ENCODE results near the gene ENTHD1. TPM values are rescaled to one million over a fixed set of nuclear protein-coding genes. Genes with fewer than 3 reads are reported as not detected.
A peak's percentile ranks its signal among the peaks of the same experiment; 100 is the strongest.

ENTHD1 gene
- total and polyA plus RNA-seq, 8 donors, result not detected

- Histone ChIP-seq H3K36me3 (no peaks in the 10 kb centered on the region), H3K4me3 (no peak overlapping the region), H3K27me3 (peaks cover 0 to 51% (median 4%) of the 10 kb centered on the region in 3 donors), H3K27ac (no peak overlapping the region), H3K9me3 (no peaks in the 10 kb centered on the region), H3K4me1 (no peaks in the 10 kb centered on the region)
- 37 to 63% (median 47%) methylated on average over 15 of the region's 15 CpGs for WGBS, 5 donors
- TF ChIP-seq CTCF (IDR thresholded peaks at IDR 0.05) (no peak), POLR2A (IDR thresholded peaks at IDR 0.05) (no peak), POLR2AphosphoS5 (IDR thresholded peaks at IDR 0.05) (no peak), EP300 (IDR thresholded peaks at IDR 0.05) (no peak)
- intact Hi-C loops (cut with DNase I; ENCODE audit: low total_unique reads), result no loop called here
- peak in 1 of 2 donors; percentile 30 for DNase-seq
Measured at GRCh38 chr22:39727541-39727940, 166.0 kb downstream of the ENTHD1 start.

- WGBS, 5 donors, result 84 to 92% (median 86%) methylated on average over 8 to 9 of the region's 9 CpGs
- intact Hi-C loops (cut with DNase I; ENCODE audit: low total_unique reads), result no loop called here
- no peak for DNase-seq
- Histone ChIP-seq H3K9me3 (no peaks in the 10 kb centered on the region), H3K4me1 (no peaks in the 10 kb centered on the region), H3K27me3 (peaks cover 4 to 50% (median 4%) of the 10 kb centered on the region in 3 donors), H3K27ac (no peak overlapping the region), H3K4me3 (no peak overlapping the region), H3K36me3 (no peaks in the 10 kb centered on the region)
- TF ChIP-seq CTCF (IDR thresholded peaks at IDR 0.05), result no peak
- TF ChIP-seq POLR2AphosphoS5 (IDR thresholded peaks at IDR 0.05), result no peak
- no peak for TF ChIP-seq EP300 (IDR thresholded peaks at IDR 0.05)
- no peak for TF ChIP-seq POLR2A (IDR thresholded peaks at IDR 0.05)
Measured at GRCh38 chr22:39725351-39726035, 168.1 kb downstream of the ENTHD1 start.

GRCh38 chr22:39724857-39725256, 168.7 kb downstream of the ENTHD1 start:
- no peak for DNase-seq
- Histone ChIP-seq H3K9me3 (no peaks in the 10 kb centered on the region), H3K4me1 (no peaks in the 10 kb centered on the region), H3K36me3 (no peaks in the 10 kb centered on the region), H3K4me3 (no peak overlapping the region), H3K27ac (no peak overlapping the region), H3K27me3 (peaks cover 4 to 51% (median 4%) of the 10 kb centered on the region in 3 donors)
- intact Hi-C loops (cut with DNase I; ENCODE audit: low total_unique reads), result no loop called here
- TF ChIP-seq POLR2A (IDR thresholded peaks at IDR 0.05) (no peak), POLR2AphosphoS5 (IDR thresholded peaks at IDR 0.05) (no peak), CTCF (IDR thresholded peaks at IDR 0.05) (no peak), EP300 (IDR thresholded peaks at IDR 0.05) (no peak)
- WGBS, 5 donors, result 85 to 94% (median 90%) methylated on average over 9 of the region's 9 CpGs

DNA sequence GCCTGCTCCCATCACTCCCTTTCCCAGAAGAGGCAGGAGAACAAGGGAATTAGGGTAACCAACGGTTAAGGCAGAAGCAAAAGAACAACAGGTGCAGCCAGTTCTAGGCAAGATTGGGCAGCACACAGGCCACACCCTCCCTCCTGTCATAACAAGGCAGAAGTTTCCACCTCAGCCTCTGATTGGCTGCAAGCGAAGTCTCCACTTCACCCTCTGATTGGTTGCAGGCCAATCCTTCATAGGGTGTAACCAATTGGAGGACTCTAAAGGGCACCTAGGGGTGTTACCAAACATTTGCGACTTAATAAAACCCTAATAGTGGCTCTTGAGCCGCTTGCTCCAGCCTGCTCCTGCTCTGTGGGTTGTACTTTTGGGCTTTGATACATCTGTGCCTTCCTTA, 169.2 kb downstream of the ENTHD1 start:
- TF ChIP-seq POLR2A (IDR thresholded peaks at IDR 0.05) (no peak), POLR2AphosphoS5 (IDR thresholded peaks at IDR 0.05) (no peak), CTCF (IDR thresholded peaks at IDR 0.05) (no peak), EP300 (IDR thresholded peaks at IDR 0.05) (no peak)
- Histone ChIP-seq H3K4me1 (no peaks in the 10 kb centered on the region), H3K36me3 (no peaks in the 10 kb centered on the region), H3K27ac (no peak overlapping the region), H3K9me3 (no peaks in the 10 kb centered on the region), H3K4me3 (no peak overlapping the region), H3K27me3 (peaks cover 4 to 55% (median 4%) of the 10 kb centered on the region in 3 donors)
- intact Hi-C loops (cut with DNase I; ENCODE audit: low total_unique reads), result no loop called here
- WGBS, 5 donors, result 82 to 90% (median 85%) methylated on average over 4 of the region's 4 CpGs
- DNase-seq, result no peak

Data from stomach (tissue), 9 donors.